HEK293 (cell line): Measurements from ENCODE around the gene TCP11.

ENCODE experiments used
- CTCF ChIA-PET: fragments of 350-600 bp; formaldehyde crosslinking; extraction: SDS; loops from one replicate; lab custom pipeline; 2021; ENCODE audit warnings: antibody characterized with exemption; lab: Yijun Ruan, JAX
- POLR2A ChIA-PET: fragments of 300-600 bp; formaldehyde crosslinking; extraction: SDS; loops from one replicate; lab custom pipeline; 2020; ENCODE audit warnings: antibody characterized with exemption, inconsistent platforms; lab: Yijun Ruan, JAX
- H3K27ac ChIP-seq: fragments of 200-500 bp; sonication (Bioruptor generic); 2 replicates; pipeline ENCODE4 v1.5.1; 2014; ENCODE audit warnings: low read depth, low read length, control low read depth, inconsistent platforms; ENCODE audit errors: extremely low read depth
- H3K36me3 ChIP-seq, 2 experiments: fragments of 200-500 bp in 1 of 2; sonication (Bioruptor generic) in 1 of 2; 1 replicate in 1 of 2; 2 replicates in 1 of 2; pipeline ENCODE4 v1.5.1; 2014 to 2017; ENCODE audit warnings: inconsistent platforms in 2 of 2, low read length in 2 of 2; ENCODE audit not compliant: control insufficient read depth in 2 of 2, insufficient read depth in 1 of 2
- H3K4me1 ChIP-seq: fragments of 200-500 bp; sonication (Bioruptor generic); 2 replicates; pipeline ENCODE4 v1.5.1; 2014; ENCODE audit warnings: mild to moderate bottlenecking, low read length, inconsistent platforms; ENCODE audit not compliant: control insufficient read depth, insufficient read depth
- H3K4me3 ChIP-seq: 2 replicates; pipeline ENCODE4 v1.5.1; 2011; ENCODE audit warnings: low read depth, mild to moderate bottlenecking, control low read depth, low read length, moderate library complexity
- H3K9me3 ChIP-seq: fragments of 200-500 bp; sonication (Bioruptor generic); 2 replicates; pipeline ENCODE4 v1.5.1; 2014; ENCODE audit warnings: low read depth, low read length, inconsistent platforms; ENCODE audit not compliant: control insufficient read depth, insufficient read depth
- KLF10 ChIP-seq: fragments of 450-650 bp; IDR thresholded peaks from 2 replicates; pipeline ENCODE4 v1.5.1; 2018; ENCODE audit warnings: missing biosample characterization, mild to moderate bottlenecking, missing genetic modification characterization
- KLF7 ChIP-seq: fragments of 450-650 bp; formaldehyde crosslinking; IDR thresholded peaks from 2 replicates; pipeline ENCODE4 v1.5.1; 2016; ENCODE audit warnings: missing biosample characterization, missing genetic modification characterization, borderline replicate concordance
- MZF1 ChIP-seq: fragments of 450-650 bp; formaldehyde crosslinking; IDR thresholded peaks from 2 replicates; pipeline ENCODE4 v1.5.1; 2017; ENCODE audit warnings: missing biosample characterization, missing genetic modification characterization, borderline replicate concordance
- OVOL3 ChIP-seq: fragments of 450-650 bp; formaldehyde crosslinking; IDR thresholded peaks from 2 replicates; pipeline ENCODE4 v1.5.1; 2016; ENCODE audit warnings: missing biosample characterization, missing genetic modification characterization
- PRDM10 ChIP-seq: fragments of 450-650 bp; formaldehyde crosslinking; IDR thresholded peaks from 2 replicates; pipeline ENCODE4 v1.5.1; 2016; ENCODE audit warnings: missing biosample characterization, missing genetic modification characterization
- ZFP41 ChIP-seq: fragments of 450-650 bp; formaldehyde crosslinking; IDR thresholded peaks from 2 replicates; pipeline ENCODE4 v1.5.1; 2016; ENCODE audit warnings: missing biosample characterization, missing genetic modification characterization, borderline replicate concordance
- ZFP69B ChIP-seq: fragments of 450-650 bp; formaldehyde crosslinking; IDR thresholded peaks from 2 replicates; pipeline ENCODE4 v1.5.1; 2016; ENCODE audit warnings: missing biosample characterization, missing genetic modification characterization
- ZNF10 ChIP-seq: fragments of 450-650 bp; formaldehyde crosslinking; IDR thresholded peaks from 2 replicates; pipeline ENCODE4 v1.5.1; 2017; ENCODE audit warnings: missing biosample characterization, missing genetic modification characterization
- ZNF112 ChIP-seq: fragments of 450-650 bp; formaldehyde crosslinking; IDR thresholded peaks from 2 replicates; pipeline ENCODE4 v1.5.0; 2017; ENCODE audit warnings: missing biosample characterization, missing genetic modification characterization
- ZNF155 ChIP-seq: fragments of 450-650 bp; formaldehyde crosslinking; IDR thresholded peaks from 2 replicates; pipeline ENCODE4 v1.5.1; 2016; ENCODE audit warnings: missing biosample characterization, missing genetic modification characterization
- ZNF221 ChIP-seq: fragments of 450-650 bp; formaldehyde crosslinking; IDR thresholded peaks from 2 replicates; pipeline ENCODE4 v1.5.1; 2017; ENCODE audit warnings: missing biosample characterization, missing genetic modification characterization, borderline replicate concordance
- ZNF248 ChIP-seq: fragments of 450-650 bp; formaldehyde crosslinking; IDR thresholded peaks from 2 replicates; pipeline ENCODE4 v1.5.1; 2017; ENCODE audit warnings: missing biosample characterization, missing genetic modification characterization
- ZNF280C ChIP-seq: fragments of 450-650 bp; formaldehyde crosslinking; IDR thresholded peaks from 2 replicates; pipeline ENCODE4 v1.5.1; 2016; ENCODE audit warnings: missing biosample characterization, missing genetic modification characterization
- ZNF280D ChIP-seq: fragments of 450-650 bp; formaldehyde crosslinking; IDR thresholded peaks from 2 replicates; pipeline ENCODE4 v1.5.1; 2016; ENCODE audit warnings: missing biosample characterization, missing genetic modification characterization
- ZNF292 ChIP-seq: fragments of 450-650 bp; formaldehyde crosslinking; IDR thresholded peaks from 2 replicates; pipeline ENCODE4 v1.5.1; 2016; ENCODE audit warnings: low read depth, missing biosample characterization, missing genetic modification characterization, borderline replicate concordance
- ZNF324 ChIP-seq: fragments of 450-650 bp; formaldehyde crosslinking; IDR thresholded peaks from 2 replicates; pipeline ENCODE4 v1.5.1; 2016; ENCODE audit warnings: missing biosample characterization, missing genetic modification characterization
- ZNF48 ChIP-seq: fragments of 450-650 bp; formaldehyde crosslinking; IDR thresholded peaks from 2 replicates; pipeline ENCODE4 v1.5.1; 2016; ENCODE audit warnings: missing biosample characterization, missing genetic modification characterization
- ZNF513 ChIP-seq: fragments of 450-650 bp; IDR thresholded peaks from 2 replicates; pipeline ENCODE4 v1.5.1; 2018; ENCODE audit warnings: missing biosample characterization, missing genetic modification characterization
- ZNF514 ChIP-seq: fragments of 450-650 bp; formaldehyde crosslinking; IDR thresholded peaks from 2 replicates; pipeline ENCODE4 v1.5.1; 2016; ENCODE audit warnings: missing biosample characterization, missing genetic modification characterization
- ZNF521 ChIP-seq: fragments of 450-650 bp; formaldehyde crosslinking; IDR thresholded peaks from 2 replicates; pipeline ENCODE4 v1.5.1; 2017; ENCODE audit warnings: missing biosample characterization, mild to moderate bottlenecking, missing genetic modification characterization
- ZNF529 ChIP-seq: fragments of 450-650 bp; formaldehyde crosslinking; IDR thresholded peaks from 2 replicates; pipeline ENCODE4 v1.5.1; 2017; ENCODE audit warnings: missing genetic modification characterization, missing biosample characterization; ENCODE audit not compliant: insufficient replicate concordance
- ZNF639 ChIP-seq: fragments of 450-650 bp; formaldehyde crosslinking; IDR thresholded peaks from 2 replicates; pipeline ENCODE4 v1.5.1; 2016; ENCODE audit warnings: missing biosample characterization, missing genetic modification characterization
- ZSCAN16 ChIP-seq: fragments of 450-650 bp; formaldehyde crosslinking; IDR thresholded peaks from 2 replicates; pipeline ENCODE4 v1.5.1; 2016; ENCODE audit warnings: missing biosample characterization, missing genetic modification characterization
- ZSCAN23 ChIP-seq: fragments of 450-650 bp; formaldehyde crosslinking; IDR thresholded peaks from 2 replicates; pipeline ENCODE4 v1.5.1; 2016; ENCODE audit warnings: missing biosample characterization, missing genetic modification characterization

TCP11 gene

GRCh38 chr6:35120746-35121145 is 20.4 kb downstream of the TCP11 start:
- H3K36me3 ChIP-seq, result no peaks in the 10 kb centered on the region
- ChIA-PET POLR2A (interaction anchor here (0.7 kb wide), 1 partner anchor 207 kb away, joined by 5 read pairs; no protein-coding TSS in a partner anchor), CTCF (interaction anchor here (0.5 to 0.7 kb wide), 3 partner anchors 46 to 509 kb away, joined by 3 to 9 read pairs (median 3); no protein-coding TSS in a partner anchor)
- H3K9me3 ChIP-seq, result no peaks in the 10 kb centered on the region
- TF ChIP-seq ZSCAN23 (tag by site-specific recombination) (no peak), ZSCAN16 (tag by site-specific recombination) (no peak), ZNF48 (tag by site-specific recombination) (no peak), OVOL3 (no peak), PRDM10 (tag by site-specific recombination) (no peak), ZNF248 (tag by site-specific recombination) (no peak), MZF1 (no peak), ZNF324 (tag by site-specific recombination) (no peak), ZNF529 (tag by site-specific recombination) (no peak), KLF7 (tag by site-specific recombination) (no peak), ZNF280D (tag by site-specific recombination) (no peak), ZNF521 (tag by site-specific recombination) (no peak), ZFP41 (tag by site-specific recombination) (no peak), ZNF514 (tag by site-specific recombination) (no peak), ZNF112 (tag by site-specific recombination) (no peak), ZNF639 (tag by site-specific recombination) (no peak), ZFP69B (tag by site-specific recombination) (no peak)
- no peaks in the 10 kb centered on the region for H3K4me1 ChIP-seq
- H3K27ac ChIP-seq, result no peak overlapping the region
- no peak overlapping the region for H3K4me3 ChIP-seq

- H3K4me3 ChIP-seq, result no peak overlapping the region
- no peaks in the 10 kb centered on the region for H3K36me3 ChIP-seq
- H3K27ac ChIP-seq, result no peak overlapping the region
- no peaks in the 10 kb centered on the region for H3K9me3 ChIP-seq
- ChIA-PET CTCF (interaction anchor here (0.6 to 0.7 kb wide), 2 partner anchors 14 to 131 kb away, joined by 3 to 5 read pairs; no protein-coding TSS in a partner anchor), POLR2A (interaction anchor here (0.6 kb wide), 1 partner anchor 33 kb away, joined by 4 read pairs; no protein-coding TSS in a partner anchor)
- H3K4me1 ChIP-seq, result no peaks in the 10 kb centered on the region
- no peak for TF ChIP-seq ZNF292 (tag by site-specific recombination)
- TF ChIP-seq ZNF513 (tag by site-specific recombination), result no peak
- no peak for TF ChIP-seq ZNF10 (tag by site-specific recombination)
- no peak for TF ChIP-seq ZNF280C (tag by site-specific recombination)
- no peak for TF ChIP-seq KLF10 (tag by site-specific recombination)
- TF ChIP-seq ZNF221, result no peak
- no peak for TF ChIP-seq ZNF155 (tag by site-specific recombination)
These were observed 32.7 kb downstream of the TCP11 start for GRCh38 chr6:35108309-35108885.
